ENCODE data around the gene UBXN11. TPM values are rescaled to one million over a fixed set of nuclear protein-coding genes. Genes with fewer than 3 reads are reported as not detected.
A peak's percentile ranks its signal among the peaks of the same experiment; 100 is the strongest.

Gene UBXN11
- total RNA-seq, 4 donors from 2014 or later = 2.7 to 3.8 (median 3.4) TPM

DNA sequence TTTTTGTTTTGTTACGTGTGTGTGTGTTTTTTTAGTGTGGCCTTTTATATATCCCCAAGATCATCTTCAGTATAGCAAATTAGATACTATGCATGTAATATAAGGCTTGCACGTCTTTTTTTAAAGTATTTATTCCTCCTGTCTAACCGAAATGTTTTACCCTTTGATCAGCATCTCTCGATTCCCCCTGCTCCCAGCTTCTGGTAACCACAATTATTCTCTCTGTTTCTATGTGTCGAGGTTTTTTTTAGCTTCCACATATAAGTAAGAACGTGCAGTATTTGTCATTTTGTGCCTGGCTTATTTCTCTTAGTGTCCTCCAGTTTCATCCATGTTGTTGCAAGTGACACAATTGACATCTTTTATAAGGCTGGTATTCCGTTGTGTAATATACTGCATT, 53.7 kb downstream of the UBXN11 start:
- Histone ChIP-seq H3K27ac (peak overlapping the region; percentile 89 to 96 (median 94)), H3K27me3 (no peaks in the 10 kb centered on the region), H3K4me3 (no peak overlapping the region), H3K4me1 (peaks cover 30 to 34% of the 10 kb centered on the region in 2 donors), H3K9me3 (no peaks in the 10 kb centered on the region), H3K36me3 (peaks cover 0 to 17% of the 10 kb centered on the region in 2 donors)
- in situ Hi-C loops (cut with MboI; ENCODE audit: low sequenced_read_pairs in 4 of 4) (no loop called here), intact Hi-C loops (cut with DNase I; ENCODE audit: low total_unique reads) (no loop called here)
- TF ChIP-seq POLR2A (IDR thresholded peaks at IDR 0.05) = no peak
- no peak for TF ChIP-seq CTCF (IDR thresholded peaks at IDR 0.05 in 4 of 5, conservative IDR thresholded peaks at IDR 0.05 in 1 of 5)
- ATAC-seq (no peak), DNase-seq (no peak)

- in situ Hi-C loops (cut with MboI; ENCODE audit: low sequenced_read_pairs in 4 of 4) = no loop called here
- peak overlapping the region in 3 of 4 donors; percentile 36 to 99 (median 99) for H3K27ac ChIP-seq
- TF ChIP-seq CTCF (IDR thresholded peaks at IDR 0.05 in 4 of 5, conservative IDR thresholded peaks at IDR 0.05 in 1 of 5) (no peak), POLR2A (IDR thresholded peaks at IDR 0.05) (no peak)
- H3K27me3 ChIP-seq = no peaks in the 10 kb centered on the region
- H3K4me1 ChIP-seq = peaks cover 38 to 39% of the 10 kb centered on the region in 2 donors
- H3K9me3 ChIP-seq = no peaks in the 10 kb centered on the region
- H3K4me3 ChIP-seq = no peak overlapping the region
- ATAC-seq (no peak), DNase-seq (no peak)
- H3K36me3 ChIP-seq = peaks cover 0 to 17% of the 10 kb centered on the region in 2 donors
- intact Hi-C loops (cut with DNase I; ENCODE audit: low total_unique reads) = loop anchor here (5.0 to 10.0 kb wide), 2 partner anchors 128 to 1335 kb away; partner anchors contain the start of gene PDIK1L
These were observed 66.5 kb downstream of the UBXN11 start for GRCh38 chr1:26239936-26240335.

DNA sequence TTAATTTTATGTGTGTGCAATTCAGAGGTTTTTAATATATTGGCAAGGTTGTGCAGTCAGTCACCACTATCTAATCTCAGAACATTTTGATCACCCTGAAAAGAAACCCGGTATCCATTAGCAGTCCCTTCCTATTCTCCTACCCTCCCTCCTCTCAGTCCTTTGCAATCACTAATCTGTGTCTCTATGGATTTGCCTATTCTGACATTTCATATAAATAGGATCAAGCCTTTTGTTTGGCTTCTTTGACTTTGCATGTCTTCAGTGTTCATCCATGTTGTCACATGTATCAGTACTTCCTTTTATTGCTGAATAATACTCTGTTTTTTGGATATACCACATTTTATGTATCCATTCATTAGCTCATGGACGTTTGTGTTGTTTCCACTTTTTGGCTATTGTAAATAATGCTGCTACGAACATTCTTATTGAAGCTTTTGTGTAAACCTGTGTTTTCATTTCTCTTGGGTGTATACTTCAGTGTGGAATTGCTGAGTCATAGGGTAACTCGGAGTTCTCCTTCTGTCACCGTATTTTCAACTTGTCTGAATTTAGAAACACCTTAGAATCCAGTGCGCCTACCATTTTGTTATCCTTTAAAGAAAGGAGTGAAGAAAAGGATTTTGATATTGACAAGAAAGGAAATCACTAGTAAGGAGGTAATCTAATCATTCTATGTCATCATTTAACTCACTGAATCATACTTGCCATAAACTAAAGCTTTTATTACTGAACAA, 69.0 kb downstream of the UBXN11 start:
- DNase-seq (no peak), ATAC-seq (no peak)
- intact Hi-C loops (cut with DNase I; ENCODE audit: low total_unique reads) (loop anchor here (5.0 to 10.0 kb wide), 2 partner anchors 125 to 1337 kb away; partner anchors contain the start of gene PDIK1L), in situ Hi-C loops (cut with MboI; ENCODE audit: low sequenced_read_pairs in 4 of 4) (no loop called here)
- Histone ChIP-seq H3K36me3 (peaks cover 0 to 7% of the 10 kb centered on the region in 2 donors), H3K4me1 (peaks cover 38 to 45% of the 10 kb centered on the region in 2 donors), H3K27ac (peak overlapping the region; percentile 97 to 99 (median 98)), H3K27me3 (no peaks in the 10 kb centered on the region), H3K4me3 (peak overlapping the region; percentile 18 to 31 (median 24)), H3K9me3 (no peaks in the 10 kb centered on the region)
- no peak for TF ChIP-seq CTCF (IDR thresholded peaks at IDR 0.05 in 4 of 5, conservative IDR thresholded peaks at IDR 0.05 in 1 of 5)
- TF ChIP-seq POLR2A (IDR thresholded peaks at IDR 0.05) = no peak

DNA sequence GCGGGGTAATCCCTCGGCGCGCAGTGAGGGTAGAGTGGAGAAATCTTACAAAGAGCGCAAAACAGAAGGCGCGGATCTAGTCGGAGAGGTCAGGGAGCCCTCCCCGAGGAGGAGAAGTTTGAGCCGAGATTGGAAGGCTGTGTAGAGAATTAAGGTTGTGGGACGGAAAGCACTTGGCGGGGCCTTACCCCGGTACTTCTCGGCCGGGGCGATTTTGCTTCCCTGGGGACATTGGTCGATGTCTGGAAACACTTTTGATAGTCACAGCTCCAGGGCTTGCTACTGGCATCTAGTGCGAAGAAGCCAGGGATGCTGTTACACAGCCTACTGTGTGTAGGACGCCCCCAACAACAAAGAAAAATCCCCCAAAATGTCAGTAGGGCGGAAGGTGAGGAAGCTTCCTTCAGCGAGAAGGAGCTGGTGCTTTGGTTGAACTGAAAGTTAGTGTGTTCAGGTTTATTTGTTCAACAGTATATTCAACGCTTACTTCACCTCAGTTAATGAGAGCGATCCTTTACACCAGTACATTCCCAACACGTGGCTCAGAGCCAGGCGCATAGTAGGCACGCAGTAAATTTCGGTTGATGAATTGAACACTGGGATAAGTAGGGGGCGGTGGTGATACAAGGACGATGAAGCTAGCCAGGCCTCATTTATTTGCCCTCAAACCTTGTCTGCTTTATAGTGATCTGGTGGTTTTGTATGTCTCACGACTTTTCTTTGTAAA, 71.6 kb downstream of the UBXN11 start:
- Histone ChIP-seq H3K4me1 (peaks cover 37 to 40% of the 10 kb centered on the region in 2 donors), H3K27me3 (no peaks in the 10 kb centered on the region), H3K4me3 (peak overlapping the region; percentile 81 to 96 (median 90)), H3K36me3 (no peaks in the 10 kb centered on the region), H3K9me3 (no peaks in the 10 kb centered on the region), H3K27ac (peak overlapping the region; percentile 97 to 99 (median 98))
- ATAC-seq = peak in 1 of 2 donors; percentile 12
- TF ChIP-seq CTCF (IDR thresholded peaks at IDR 0.05 in 4 of 5, conservative IDR thresholded peaks at IDR 0.05 in 1 of 5) = no peak
- no peak for TF ChIP-seq POLR2A (IDR thresholded peaks at IDR 0.05)
- intact Hi-C loops (cut with DNase I; ENCODE audit: low total_unique reads) = loop anchor here (1.0 to 10.0 kb wide), 4 partner anchors 40 to 1340 kb away; partner anchors contain the start of gene PDIK1L
- DNase-seq = no peak
- in situ Hi-C loops (cut with MboI; ENCODE audit: low sequenced_read_pairs in 4 of 4) = loop anchor here in 1 of 4 donors (5.0 kb wide), 1 partner anchor 68 kb away; the partner anchor contains the start of genes C1orf232 and ZNF593
